NCI-H226 (cell line): Measurements from ENCODE around the gene DSEL.

Experiments
- DNase-seq: peaks from one replicate; pipeline ENCODE4 v3.0.0-alpha.2; 2015

DSEL gene

DNA sequence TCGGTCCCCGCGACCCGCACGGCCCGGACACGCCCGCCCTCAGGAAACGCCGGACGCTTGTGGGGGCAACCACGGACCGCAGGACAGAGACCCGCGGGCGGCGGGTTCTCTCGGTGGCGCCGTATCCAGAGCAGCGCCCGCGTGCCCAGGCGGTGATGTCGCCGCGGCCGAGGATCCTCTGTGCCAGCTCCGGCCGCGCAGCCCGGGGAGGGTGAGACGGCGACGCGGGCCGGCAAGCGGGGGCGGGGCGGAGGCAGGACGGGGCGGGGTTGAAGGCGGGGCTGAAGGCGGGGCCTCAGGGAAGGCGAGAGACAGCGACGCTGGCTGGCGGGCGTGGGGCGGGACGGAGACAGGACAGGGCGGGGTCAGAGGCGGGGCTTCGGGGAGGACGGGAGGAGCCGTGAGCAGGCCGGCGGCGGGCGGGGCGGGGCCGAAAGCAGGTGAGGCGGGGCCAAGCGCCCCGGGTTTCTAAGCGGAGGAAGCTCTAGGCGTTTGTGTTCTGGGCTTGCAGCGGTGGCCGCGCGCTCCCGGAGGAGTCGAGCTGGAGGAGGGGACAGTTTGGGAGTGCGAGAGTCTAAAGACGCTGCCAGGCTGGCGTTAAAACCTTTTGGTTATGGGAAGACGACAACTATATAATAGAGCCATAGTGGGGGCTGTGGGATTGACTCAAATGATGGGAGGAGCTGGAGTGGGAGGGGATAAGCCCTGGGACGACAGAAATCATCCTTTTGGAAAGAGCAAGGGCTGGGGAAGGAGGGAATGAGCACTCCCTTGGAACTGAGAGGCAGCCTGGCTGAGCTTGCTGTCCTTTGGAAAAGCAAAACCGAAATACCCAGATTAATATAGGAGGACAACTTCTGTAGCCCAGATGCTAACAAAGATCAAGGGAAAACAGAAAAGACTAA lies at the start of gene DSEL:
TSS of gene DSEL (minus strand) at position 182 of the 905 bp plus-strand sequence. CDS start 2,112 bp downstream, outside the sequence.
- peak; percentile 60 for DNase-seq

DNA sequence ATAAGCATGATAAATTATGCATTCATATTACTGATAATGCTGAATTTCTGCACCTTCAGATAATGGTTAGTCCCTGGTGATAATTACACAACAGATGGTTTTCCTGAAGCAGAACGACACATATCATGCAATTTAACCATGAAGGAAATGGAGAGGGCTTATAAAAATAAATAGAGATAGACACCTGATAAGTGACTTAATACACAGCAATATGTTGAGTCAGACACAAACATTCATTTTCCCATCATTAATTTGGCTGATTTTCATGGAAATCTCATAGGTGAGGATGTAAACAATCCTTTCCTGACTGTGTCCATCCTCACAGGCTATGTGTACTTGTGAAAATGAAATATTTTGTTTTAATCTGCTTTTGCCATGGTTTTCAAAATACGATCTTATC lies 36.9 kb upstream of the DSEL start:
- DNase-seq: no peak

DNA sequence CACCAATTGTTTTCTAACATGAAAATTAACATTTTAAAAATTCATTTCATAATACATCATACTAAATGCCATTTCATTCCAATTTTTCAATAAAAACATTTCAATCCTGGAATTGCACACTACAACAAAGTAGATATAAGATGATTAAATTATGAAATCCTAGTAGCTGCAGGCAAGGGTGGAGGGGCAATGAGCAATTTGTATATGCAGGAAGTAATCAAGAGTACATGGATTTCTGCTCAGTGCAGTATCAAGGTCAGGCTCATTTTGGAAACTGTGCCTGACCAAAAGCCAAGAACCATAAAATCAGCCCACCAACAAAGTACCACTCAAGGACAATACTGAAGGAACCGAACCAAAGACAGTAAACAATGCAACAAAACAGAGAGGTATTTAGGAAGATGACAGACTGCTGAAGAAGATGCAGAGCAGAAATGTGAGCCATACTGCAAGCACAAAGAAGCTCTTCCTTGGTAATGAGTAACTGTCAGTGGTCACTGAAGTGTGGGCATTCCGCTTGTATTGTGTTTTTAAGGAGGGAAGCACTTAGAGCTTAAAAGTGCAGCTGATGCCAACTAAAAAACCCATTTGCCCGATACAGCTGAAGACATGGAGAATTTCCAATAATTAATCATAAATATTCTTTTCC lies 34.5 kb upstream of the DSEL start:
- no peak for DNase-seq

DNA sequence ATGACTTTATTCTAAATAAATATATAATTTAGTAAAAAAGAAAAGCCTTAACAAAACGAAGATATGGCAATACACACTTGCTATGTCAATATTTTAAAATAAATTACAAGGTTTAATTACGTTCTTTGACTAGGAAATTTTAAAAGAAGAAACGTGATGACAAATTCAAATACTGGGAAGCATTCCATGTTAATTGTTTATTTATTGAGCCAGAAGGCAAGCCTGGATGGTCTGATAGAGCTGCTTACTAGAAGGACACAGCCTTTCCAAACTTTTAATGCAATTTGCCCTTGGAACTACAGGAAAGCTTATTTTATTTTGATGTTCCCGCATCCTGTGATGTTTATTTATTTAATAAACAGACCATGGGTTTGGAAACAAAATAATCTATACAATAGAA lies 33.4 kb upstream of the DSEL start:
- no peak for DNase-seq

DNA sequence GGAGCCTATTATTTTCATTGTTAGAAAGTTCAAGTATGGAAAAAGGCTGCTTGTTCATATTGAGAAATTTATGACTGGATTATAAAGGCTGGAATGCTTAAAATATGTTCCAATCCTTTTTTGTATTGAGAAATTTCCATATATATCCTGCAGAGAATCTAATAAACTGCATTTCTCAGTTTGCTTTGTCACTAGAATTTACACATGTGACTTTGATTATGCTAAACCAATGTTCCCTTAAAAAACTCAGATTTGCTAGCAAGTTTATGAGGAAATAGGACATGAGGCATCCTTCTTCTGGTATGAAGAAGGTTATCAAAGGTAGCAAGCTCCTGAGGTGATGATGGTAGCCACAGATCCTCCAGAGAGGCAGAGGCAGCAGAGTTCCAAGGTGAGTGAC lies 29.2 kb upstream of the DSEL start:
- DNase-seq: no peak

DNA sequence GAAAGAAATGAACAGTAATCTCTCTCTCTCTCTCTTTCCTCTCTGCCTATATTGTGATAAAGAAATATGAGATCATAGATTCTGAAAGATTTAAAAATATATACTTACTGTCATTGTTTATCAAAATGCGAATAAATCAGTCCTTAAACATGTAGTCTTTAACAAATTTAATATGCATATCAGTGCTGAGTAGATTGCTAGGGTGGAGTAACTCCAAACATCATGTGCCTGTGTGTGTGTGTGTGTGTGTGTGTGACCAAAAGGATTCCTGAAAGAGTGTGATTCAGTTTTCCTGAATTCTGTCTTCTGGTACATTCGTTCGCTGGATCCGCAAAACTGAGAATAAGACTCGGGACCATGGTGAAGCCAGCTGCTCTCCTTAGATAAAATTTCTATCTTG lies 24.0 kb upstream of the DSEL start:
- DNase-seq: no peak

DNA sequence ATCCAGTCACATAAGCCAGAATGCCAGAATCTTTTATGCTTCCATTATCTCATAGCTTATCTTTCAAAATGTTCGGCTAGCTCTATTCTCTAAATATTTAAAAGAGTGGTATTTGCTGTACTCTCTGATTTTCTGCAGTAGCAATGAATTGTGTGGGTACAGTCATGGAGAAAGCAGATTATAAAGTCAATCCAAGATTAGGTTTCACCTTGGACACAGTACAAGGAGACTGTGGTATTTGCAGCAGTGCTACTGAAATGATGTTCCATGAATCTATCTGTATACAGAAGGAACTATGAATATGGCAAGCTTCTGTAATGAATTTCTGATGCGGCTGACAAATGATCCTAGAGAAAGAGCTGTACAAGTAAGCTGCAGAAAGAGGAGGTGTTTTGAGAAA lies 15.4 kb upstream of the DSEL start:
- no peak for DNase-seq

DNA sequence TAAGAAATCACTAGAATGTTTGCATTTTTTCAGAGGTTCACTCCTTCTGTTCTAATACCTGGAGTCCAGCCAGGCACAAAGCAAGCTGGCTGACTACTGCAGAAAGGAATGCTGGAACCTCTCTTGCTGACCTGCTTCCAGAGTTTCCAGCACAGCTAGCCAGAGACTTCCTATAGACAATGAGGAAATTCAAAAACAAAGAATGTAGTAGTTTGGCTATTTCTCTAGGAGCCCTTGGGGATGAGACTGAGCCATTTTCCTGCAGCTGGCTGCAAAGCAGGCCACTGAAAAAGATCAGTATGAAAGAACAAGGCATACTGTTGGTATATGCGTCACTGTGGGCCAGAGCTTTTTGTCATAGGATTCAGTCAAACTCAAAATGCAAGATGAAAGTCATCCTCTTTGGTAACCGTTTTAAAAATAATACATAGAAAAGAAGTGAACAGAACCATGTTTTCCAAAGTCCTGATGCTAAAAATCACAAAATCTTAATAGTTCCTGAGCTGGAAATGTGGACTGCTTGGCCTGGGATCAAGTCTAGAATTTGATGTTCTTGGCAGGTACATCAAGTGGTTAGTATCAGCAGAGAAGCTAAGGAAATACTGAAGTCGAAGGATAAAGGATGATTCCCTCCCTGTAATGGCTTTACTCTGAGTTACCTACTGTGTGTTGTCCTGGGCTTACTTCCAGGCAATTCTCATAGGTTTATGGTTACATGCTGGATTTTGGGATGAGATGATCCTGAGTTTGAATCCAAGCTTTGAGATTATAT lies 9.0 kb upstream of the DSEL start:
- peak; percentile 76 for DNase-seq

DNA sequence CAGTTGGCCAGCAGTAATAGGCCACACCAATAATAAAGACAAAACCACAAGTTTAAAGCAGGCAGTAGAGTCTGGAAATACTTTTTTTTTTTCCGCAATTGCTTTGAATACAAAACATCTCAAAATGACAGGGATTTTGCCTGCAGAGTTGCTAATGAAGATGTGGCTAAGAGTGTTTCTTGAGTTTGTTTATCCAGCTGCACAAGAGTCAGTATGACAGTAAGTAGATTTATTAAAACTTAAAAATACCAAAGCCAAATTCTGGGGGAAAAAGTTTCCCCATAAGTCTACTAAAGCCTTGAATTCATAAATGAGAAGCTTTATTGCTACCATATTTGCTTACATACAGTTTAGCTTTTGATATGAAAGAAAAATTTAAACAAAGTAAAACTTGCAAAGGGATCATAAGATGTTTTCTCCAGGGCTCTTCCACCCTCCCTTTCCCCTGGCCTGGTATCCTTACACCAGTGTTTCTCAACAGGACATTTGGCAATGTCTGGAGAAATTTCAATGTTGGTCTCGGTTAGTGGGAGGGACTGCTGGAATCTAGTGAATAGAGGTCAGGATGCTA lies 3.9 kb upstream of the DSEL start:
- peak; percentile 34 for DNase-seq

DNA sequence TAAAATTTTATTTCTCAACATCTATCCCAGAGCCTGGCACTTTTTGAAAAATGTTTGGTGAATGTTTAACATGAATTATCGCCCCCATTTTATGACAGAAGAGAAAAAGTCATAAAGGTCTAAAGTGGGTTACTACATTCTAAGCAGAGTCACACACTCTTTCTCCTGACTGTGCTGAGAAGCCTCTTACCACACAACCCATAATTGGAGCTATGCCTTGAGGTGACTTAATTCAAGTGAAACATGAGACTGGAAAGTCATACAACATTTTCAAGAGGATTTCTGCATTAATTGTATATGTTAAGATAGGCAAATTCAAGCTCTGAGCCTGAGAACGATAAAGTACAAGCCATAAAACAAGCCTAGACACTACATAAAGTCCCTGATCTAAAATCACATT lies 3.1 kb upstream of the DSEL start:
- DNase-seq: no peak

DNA sequence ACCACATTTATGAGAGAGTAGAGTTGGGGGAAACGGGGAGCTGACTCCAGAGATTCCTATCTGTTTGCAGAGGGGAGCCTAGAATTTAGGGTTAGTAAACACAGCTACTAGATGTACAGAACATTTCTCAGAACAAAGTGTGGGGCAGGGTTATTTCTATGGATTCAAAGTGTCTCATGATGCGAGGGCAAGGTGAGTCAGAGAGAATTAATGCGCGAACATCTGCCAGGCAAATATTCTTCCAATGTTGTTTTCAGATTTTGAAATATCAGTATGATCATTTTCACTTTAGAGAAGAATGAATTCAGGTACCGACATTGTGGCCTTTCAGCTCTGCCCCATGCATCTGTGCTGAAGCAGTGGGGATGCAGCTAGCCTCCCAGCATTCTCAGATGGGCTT lies 2.0 kb upstream of the DSEL start:
- DNase-seq: no peak

DNA sequence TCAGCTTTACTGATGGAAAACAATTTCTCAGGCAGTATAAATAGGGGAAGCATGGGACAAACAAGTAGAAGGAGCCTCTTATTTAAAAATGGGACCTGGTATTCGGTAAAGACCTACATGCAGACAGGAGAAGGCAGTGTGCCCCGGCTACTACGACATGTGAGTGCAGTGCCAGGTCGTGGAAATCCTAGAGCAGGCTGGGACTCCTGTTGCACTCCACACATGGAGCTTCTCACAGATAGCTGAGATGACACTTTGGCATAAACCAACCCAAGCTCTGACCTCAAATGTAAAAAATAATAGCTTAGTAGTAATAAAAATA lies 885 bp upstream of the DSEL start:
- no peak for DNase-seq

DNA sequence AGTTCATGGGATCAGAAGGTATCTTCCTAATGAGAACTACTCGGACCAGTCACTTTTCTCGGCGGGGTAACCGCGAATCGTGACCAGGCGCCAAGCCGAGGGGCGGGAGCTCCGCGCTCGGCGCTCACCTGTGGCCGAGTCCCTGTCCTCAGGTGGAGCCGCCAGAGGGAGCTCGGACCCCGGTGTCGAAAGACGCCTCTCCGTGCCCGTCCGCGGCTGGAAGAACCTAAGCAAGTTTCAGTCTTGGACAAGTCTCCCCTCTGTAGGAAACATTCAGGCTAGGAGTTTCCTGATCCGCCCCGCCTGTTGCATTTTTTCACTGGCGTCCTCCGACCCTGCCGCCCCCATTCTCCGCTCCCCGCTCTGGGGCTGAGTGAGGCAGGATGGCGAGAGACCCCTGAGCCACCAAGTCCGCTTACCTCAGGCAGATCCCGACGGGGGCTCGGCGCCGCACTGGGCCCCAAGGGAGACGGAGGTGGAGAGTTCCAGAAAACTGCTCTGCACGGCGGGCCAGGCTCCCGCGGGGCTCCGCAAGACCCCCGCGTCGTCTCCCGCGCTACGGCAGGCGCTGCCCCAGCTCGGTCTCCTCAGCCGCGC lies 480 bp downstream of the DSEL start:
- peak; percentile 64 for DNase-seq

DNA sequence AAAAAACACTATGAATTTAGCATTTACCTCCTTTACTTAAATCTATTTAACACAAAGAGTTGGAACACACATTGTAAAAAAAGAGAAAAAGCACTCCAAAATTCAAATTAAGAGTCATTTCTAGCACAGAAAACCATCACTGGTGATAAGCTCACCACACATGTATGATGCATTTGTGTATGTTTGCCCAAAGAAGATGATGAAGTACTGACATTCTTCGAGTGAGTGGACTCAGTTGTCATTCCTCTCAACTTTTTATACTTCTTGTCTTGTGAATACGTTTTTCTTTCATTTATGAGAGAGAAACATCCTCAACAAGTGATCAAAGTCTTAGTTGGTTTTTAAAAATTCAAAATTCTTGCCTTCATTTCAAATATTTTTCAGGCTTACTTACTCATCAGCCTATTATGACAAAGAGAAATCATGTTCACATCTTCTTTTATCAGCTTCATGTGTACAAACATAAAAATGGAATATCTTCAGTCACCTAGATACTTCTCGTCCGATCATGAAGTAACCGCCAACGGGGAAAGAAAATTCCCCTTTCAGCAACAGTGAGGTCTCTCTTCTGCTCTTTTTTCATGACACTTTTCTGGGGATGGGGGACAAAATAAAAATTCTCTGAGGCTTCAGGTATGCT lies 1.5 kb downstream of the DSEL start:
- DNase-seq: no peak

DNA sequence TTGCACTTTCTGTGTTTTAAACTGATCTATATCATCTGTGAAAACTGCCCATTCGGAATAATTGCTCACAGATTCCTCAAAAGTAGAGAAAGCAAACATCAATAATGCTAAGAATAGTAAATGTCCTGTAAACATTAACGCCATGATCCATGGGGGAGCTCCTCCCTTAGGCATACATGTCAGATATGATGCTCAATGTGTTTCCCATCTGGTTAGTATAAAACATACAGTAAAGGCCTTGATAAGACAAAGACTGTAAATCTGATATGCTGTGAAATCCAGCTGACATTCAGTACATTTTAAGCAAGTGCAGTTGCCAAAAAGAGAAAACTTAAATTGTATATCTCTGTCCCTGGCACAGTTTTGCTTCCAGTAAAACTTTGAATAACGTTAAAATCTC lies 2.1 kb downstream of the DSEL start:
- DNase-seq: no peak

DNA sequence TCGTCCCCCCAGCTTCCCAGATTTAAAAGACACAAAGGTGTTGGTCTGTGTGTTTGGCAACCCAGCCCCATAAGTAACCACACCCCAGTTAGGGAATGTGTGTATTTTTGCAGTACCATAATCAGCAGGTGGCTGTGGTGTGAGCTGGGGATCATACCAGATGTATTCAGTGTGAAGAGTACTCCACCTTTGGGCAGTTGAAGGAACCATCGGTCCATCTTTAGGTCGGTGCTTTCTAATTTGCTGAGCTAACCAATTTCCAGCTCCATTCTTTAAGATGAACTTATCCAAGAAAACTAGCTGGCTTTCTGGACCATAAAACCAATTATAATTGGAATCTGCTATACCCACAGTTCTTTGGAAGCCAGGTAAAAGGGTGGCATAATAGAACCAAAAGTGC lies 3.2 kb downstream of the DSEL start:
- peak; percentile 6 for DNase-seq

DNA sequence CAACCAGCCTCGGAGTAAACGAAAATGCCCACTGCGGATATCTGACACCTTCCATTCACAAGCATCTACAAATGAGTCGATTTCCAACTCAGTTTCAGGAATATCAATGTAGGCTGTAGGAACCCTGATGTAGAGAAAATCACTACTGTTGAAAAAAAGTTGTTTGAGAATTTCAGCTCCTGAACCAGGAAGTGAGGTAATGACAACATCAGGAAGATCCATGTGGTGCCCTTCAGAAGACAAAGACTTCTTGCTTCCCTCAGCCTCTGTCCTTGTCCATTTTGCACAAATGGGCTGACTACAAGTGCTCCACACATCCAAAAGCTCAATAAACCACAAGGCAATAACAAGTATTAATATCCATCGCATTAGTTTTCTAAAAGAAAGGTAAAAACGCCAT lies 4.7 kb downstream of the DSEL start:
- DNase-seq: no peak

DNA sequence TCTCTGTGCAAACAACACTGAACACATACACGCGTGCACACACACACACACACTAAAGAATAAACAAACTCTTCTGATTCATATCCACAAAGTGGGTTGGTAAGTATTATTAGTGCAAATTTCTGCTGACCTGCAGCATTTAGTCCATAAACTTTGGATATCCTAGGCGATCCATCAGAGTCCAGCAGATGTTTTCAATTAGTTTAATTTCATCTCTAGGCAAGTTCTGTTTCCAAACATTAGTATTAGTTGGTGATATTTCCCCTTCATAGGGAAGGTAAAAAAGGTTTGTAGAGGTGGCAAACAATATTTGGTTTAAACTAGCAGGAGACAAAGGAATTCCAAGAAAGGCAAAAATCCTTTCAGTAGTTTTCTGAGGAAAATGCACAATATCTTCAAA lies 5.7 kb downstream of the DSEL start:
- DNase-seq: no peak

DNA sequence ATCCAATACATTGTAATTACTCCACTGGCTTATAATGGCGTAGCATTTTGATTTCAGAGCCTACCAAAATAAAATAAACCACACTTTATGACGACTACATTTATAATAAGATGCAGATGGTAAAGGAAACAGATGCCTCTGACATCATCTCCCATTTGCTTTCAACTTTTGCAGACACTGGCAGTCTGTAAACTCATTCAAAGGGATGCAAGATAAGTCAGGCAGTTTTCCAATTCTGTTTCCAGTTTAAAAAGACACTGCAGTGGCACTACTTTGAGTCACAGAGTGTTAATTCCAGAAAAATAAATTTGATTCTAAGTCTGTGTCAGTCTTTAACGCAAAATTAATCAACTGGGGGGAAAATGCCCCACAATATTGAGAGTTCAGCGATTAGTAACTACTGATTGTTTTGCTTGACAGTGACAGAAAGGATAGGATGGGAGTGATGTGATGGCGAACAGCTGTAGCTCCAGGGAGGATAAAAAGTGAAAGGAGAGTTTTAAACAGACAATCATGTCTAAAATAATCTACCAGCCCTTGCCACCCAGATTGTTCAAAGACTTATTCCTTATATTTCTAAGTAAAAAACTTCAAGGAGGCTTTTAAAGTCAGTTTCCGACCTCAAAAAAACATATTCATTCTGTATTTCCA lies 6.7 kb downstream of the DSEL start:
- DNase-seq: no peak

DNA sequence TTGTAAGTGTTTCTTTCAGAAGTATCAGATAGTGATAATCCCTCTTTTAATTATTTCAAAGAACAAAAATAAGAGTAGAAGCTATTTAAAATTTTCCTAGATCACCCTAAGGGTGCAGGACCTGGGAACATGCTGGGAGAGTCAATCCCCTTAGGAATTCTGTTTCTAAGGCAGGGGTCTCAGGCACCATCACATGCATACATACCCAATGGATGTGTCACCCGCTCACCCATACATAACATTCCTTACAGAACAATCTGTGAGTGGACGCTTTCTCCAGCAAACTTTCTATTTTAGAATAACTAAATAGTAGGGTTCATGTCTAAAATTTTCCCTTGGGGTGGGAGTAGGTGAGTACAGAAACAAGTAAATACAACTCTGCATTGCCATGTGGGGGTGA lies 8.4 kb downstream of the DSEL start:
- no peak for DNase-seq

DNA sequence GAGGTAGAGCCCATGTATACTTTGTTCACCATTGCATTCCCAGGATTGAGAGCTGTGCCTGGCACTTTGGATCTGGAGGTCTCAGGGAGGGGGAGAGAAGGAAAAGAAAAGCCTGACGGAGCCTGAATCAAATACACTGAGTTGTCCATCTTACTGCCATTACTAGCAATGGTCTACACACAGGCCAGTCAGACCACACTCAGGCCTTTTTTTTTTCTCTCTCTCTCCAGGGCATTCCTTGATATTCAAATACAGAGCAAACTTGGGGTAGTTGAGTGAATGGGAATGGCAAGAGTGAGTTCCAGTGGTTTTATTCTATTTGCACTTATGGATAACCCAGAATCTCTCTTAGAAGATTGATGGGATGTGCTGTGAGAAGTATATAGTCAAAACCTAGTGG lies 11.8 kb downstream of the DSEL start:
- no peak for DNase-seq
